ENCODE measurements around the gene STT3A.
A peak's percentile ranks its signal among the peaks of the same experiment; 100 is the strongest.

STT3A gene

DNA sequence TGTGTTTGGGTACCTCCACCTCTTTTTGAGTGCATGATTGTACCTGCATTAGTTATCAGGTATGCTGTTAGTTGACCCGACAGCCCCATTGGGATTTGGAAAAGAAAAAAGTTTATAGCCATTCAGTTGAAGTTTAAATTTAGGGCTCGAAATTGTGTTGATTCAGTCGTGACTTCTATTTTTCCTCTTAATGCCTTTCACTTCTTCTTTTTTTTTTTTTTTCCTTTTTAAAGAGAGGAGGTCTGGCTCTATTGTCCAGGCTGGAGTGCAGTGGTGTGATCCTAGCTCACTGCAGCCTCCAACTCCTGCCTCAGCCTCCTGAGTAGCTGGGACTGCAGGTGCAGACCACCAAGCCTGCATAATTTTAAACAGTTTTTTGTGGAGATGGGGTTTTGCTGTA is 2.3 kb downstream of the STT3A start:
- Histone ChIP-seq H3K27ac (peak overlapping the region in 4 of 11 experiments; percentile 47 to 98 (median 52); a peak in 7 of 22 replicates), H3K4me2 (peak overlapping the region; percentile 80 to 97 (median 91))

DNA sequence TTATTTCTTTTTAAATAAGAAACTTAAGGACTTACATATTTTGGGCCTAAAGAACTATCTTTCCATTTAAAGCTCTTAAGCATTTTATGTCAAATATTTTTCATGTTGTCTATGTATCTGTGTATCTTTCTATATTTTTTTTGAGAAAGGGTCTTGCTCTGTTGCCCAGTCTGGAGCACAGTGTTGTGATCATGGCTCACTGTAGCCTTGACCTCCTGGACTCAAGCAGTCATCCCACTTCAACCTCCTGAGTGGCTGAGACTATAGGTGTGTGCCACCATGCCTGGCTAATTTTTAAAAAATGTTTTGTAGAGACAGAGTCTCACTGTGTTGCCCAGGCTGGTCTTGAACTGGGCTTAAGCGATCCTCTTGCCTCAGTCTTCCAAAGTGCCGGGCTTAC is 8.0 kb downstream of the STT3A start:
- H3K36me3 ChIP-seq: peaks cover 89 to 100% (median 100%) of the 10 kb centered on the region in 11 experiments
- H4K20me1 ChIP-seq: peaks cover 9 to 66% (median 40%) of the 10 kb centered on the region in 11 experiments; a peak in 16 of 22 replicates
- H3K4me2 ChIP-seq: no peak overlapping the region

More for the DNA sequence above, 2.3 kb downstream of the STT3A start:
- peaks cover 15 to 64% (median 37%) of the 10 kb centered on the region in 11 experiments; a peak in 17 of 22 replicates for H4K20me1 ChIP-seq
- TF ChIP-seq Cebpa-rat (IDR thresholded peaks at IDR 0.05): no peak
- peak overlapping the region in 4 of 10 experiments; percentile 48 to 95 (median 92); a peak in 8 of 20 replicates for H3K4me3 ChIP-seq
- H3K27me3 ChIP-seq: no peaks in the 10 kb centered on the region
- peak overlapping the region in 6 of 11 experiments; percentile 2 to 83 (median 54); a peak in 10 of 22 replicates for H3K9ac ChIP-seq
- H3K4me1 ChIP-seq: peaks cover 26 to 65% (median 38%) of the 10 kb centered on the region in 10 experiments
- H3K36me3 ChIP-seq: peaks cover 32 to 53% (median 46%) of the 10 kb centered on the region in 11 experiments
- no peaks in the 10 kb centered on the region for H3K9me3 ChIP-seq (replicated peaks in 1 of 11)

GRCh38 chr11:125603207-125603606 is 10.6 kb downstream of the STT3A start:
- Histone ChIP-seq H3K36me3 (peaks cover 92 to 100% (median 100%) of the 10 kb centered on the region in 11 experiments), H3K4me2 (no peak overlapping the region), H3K4me1 (peaks cover 0 to 23% (median 5%) of the 10 kb centered on the region in 10 experiments; a peak in 8 of 20 replicates), H3K27me3 (no peaks in the 10 kb centered on the region), H3K4me3 (no peak overlapping the region), H4K20me1 (peaks cover 8 to 58% (median 27%) of the 10 kb centered on the region in 11 experiments; a peak in 12 of 22 replicates), H3K9ac (no peak overlapping the region), H3K9me3 (replicated peaks in 1 of 11) (no peaks in the 10 kb centered on the region), H3K27ac (no peak overlapping the region)
- no peak for TF ChIP-seq Cebpa-rat (IDR thresholded peaks at IDR 0.05)

More for the DNA sequence above, 8.0 kb downstream of the STT3A start:
- Histone ChIP-seq H3K27ac (no peak overlapping the region), H3K9me3 (replicated peaks in 1 of 11) (no peaks in the 10 kb centered on the region), H3K27me3 (no peaks in the 10 kb centered on the region), H3K9ac (no peak overlapping the region), H3K4me3 (no peak overlapping the region), H3K4me1 (peaks cover 0 to 34% (median 10%) of the 10 kb centered on the region in 10 experiments; a peak in 12 of 20 replicates)
- no peak for TF ChIP-seq Cebpa-rat (IDR thresholded peaks at IDR 0.05)

GRCh38 chr11:125605417-125605816 is 12.8 kb downstream of the STT3A start:
- H3K4me3 ChIP-seq: no peak overlapping the region
- no peak overlapping the region for H3K9ac ChIP-seq
- peaks cover 0 to 6% (median 0%) of the 10 kb centered on the region in 10 experiments; a peak in 1 of 20 replicates for H3K4me1 ChIP-seq
- H3K36me3 ChIP-seq: peaks cover 100% of the 10 kb centered on the region in 11 experiments
- no peak overlapping the region for H3K27ac ChIP-seq
- no peak overlapping the region for H3K4me2 ChIP-seq
- TF ChIP-seq Cebpa-rat (IDR thresholded peaks at IDR 0.05): no peak
- H4K20me1 ChIP-seq: peaks cover 4 to 56% (median 21%) of the 10 kb centered on the region in 11 experiments; a peak in 11 of 22 replicates
- no peaks in the 10 kb centered on the region for H3K9me3 ChIP-seq (replicated peaks in 1 of 11)
- no peaks in the 10 kb centered on the region for H3K27me3 ChIP-seq

- peaks cover 98 to 100% (median 100%) of the 10 kb centered on the region in 11 experiments for H3K36me3 ChIP-seq
- no peak overlapping the region for H3K27ac ChIP-seq
- H3K27me3 ChIP-seq: no peaks in the 10 kb centered on the region
- no peaks in the 10 kb centered on the region for H3K4me1 ChIP-seq
- H3K9me3 ChIP-seq (replicated peaks in 1 of 11): no peaks in the 10 kb centered on the region
- no peak for TF ChIP-seq Cebpa-rat (IDR thresholded peaks at IDR 0.05)
- peaks cover 0 to 41% (median 8%) of the 10 kb centered on the region in 11 experiments; a peak in 9 of 22 replicates for H4K20me1 ChIP-seq
- no peak overlapping the region for H3K9ac ChIP-seq
- H3K4me3 ChIP-seq: no peak overlapping the region
- H3K4me2 ChIP-seq: no peak overlapping the region
Observed at GRCh38 chr11:125609545-125609944, 16.9 kb downstream of the STT3A start.

GRCh38 chr11:125618383-125618782 is 25.7 kb downstream of the STT3A start:
- H3K9ac ChIP-seq: no peak overlapping the region
- no peak overlapping the region for H3K4me3 ChIP-seq
- H3K4me2 ChIP-seq: no peak overlapping the region
- H3K4me1 ChIP-seq: peaks cover 0 to 13% (median 9%) of the 10 kb centered on the region in 10 experiments; a peak in 12 of 20 replicates
- peaks cover 0 to 25% (median 0%) of the 10 kb centered on the region in 11 experiments; a peak in 6 of 22 replicates for H4K20me1 ChIP-seq
- no peaks in the 10 kb centered on the region for H3K27me3 ChIP-seq
- TF ChIP-seq Cebpa-rat (IDR thresholded peaks at IDR 0.05): no peak
- H3K27ac ChIP-seq: no peak overlapping the region
- no peaks in the 10 kb centered on the region for H3K9me3 ChIP-seq (replicated peaks in 1 of 11)
- peaks cover 89 to 100% (median 95%) of the 10 kb centered on the region in 11 experiments for H3K36me3 ChIP-seq

- H3K9ac ChIP-seq: peak overlapping the region in 2 of 11 experiments; percentile 13 to 38; a peak in 2 of 22 replicates
- H3K4me1 ChIP-seq: peaks cover 13 to 30% (median 24%) of the 10 kb centered on the region in 10 experiments
- no peaks in the 10 kb centered on the region for H3K9me3 ChIP-seq (replicated peaks in 1 of 11)
- no peak overlapping the region for H3K4me3 ChIP-seq
- peaks cover 0 to 11% (median 0%) of the 10 kb centered on the region in 11 experiments; a peak in 7 of 22 replicates for H4K20me1 ChIP-seq
- H3K27me3 ChIP-seq: no peaks in the 10 kb centered on the region
- no peak overlapping the region for H3K27ac ChIP-seq
- H3K36me3 ChIP-seq: peaks cover 53 to 73% (median 59%) of the 10 kb centered on the region in 11 experiments
- peak overlapping the region in 5 of 11 experiments; percentile 17 to 56 (median 39); a peak in 7 of 22 replicates for H3K4me2 ChIP-seq
- no peak for TF ChIP-seq Cebpa-rat (IDR thresholded peaks at IDR 0.05)
Observed at GRCh38 chr11:125621995-125622394, 29.3 kb downstream of the STT3A start.

- Histone ChIP-seq H4K20me1 (peaks cover 0 to 5% (median 0%) of the 10 kb centered on the region in 11 experiments; a peak in 5 of 22 replicates), H3K4me3 (no peak overlapping the region), H3K9me3 (replicated peaks in 1 of 11) (no peaks in the 10 kb centered on the region), H3K27me3 (no peaks in the 10 kb centered on the region), H3K9ac (no peak overlapping the region), H3K36me3 (peaks cover 43 to 72% (median 52%) of the 10 kb centered on the region in 11 experiments), H3K4me2 (no peak overlapping the region), H3K27ac (no peak overlapping the region), H3K4me1 (peaks cover 23 to 40% (median 32%) of the 10 kb centered on the region in 10 experiments)
- no peak for TF ChIP-seq Cebpa-rat (IDR thresholded peaks at IDR 0.05)
Observed at GRCh38 chr11:125623064-125623463, 30.4 kb downstream of the STT3A start.

GRCh38 chr11:125624756-125625213 is 32.1 kb downstream of the STT3A start, which contains the start of gene CHEK1:
Gene CHEK1, plus strand, starts transcription at chr11:125625163. Its CDS starts 1,606 bp downstream, at chr11:125626769.
- peak within 1 kb of the TSS; percentile 68 to 93 (median 88) for H3K27ac ChIP-seq

More at GRCh38 chr11:125624756-125625213, 32.1 kb downstream of the STT3A start, which contains the start of gene CHEK1:
- Histone ChIP-seq H3K9ac (peak within 1 kb of the TSS; percentile 81 to 92 (median 89)), H3K4me2 (peak within 1 kb of the TSS; percentile 80 to 94 (median 86)), H3K4me3 (peak within 1 kb of the TSS; percentile 71 to 91 (median 81)), H3K9me3 (replicated peaks in 1 of 11) (no peaks in the 10 kb centered on the region), H3K36me3 (peaks cover 25 to 72% (median 46%) of the 10 kb centered on the region in 11 experiments), H3K4me1 (peaks cover 23 to 40% (median 32%) of the 10 kb centered on the region in 10 experiments), H3K27me3 (no peaks in the 10 kb centered on the region), H4K20me1 (peaks cover 0 to 4% (median 0%) of the 10 kb centered on the region in 11 experiments; a peak in 5 of 22 replicates)
- no peak for TF ChIP-seq Cebpa-rat (IDR thresholded peaks at IDR 0.05)

Measured in BLaER1 treated with 17β-estradiol and CSF1 and Interleukin-3, amounts not matched to agents 10 nM and 100 nM (cell line).